HepG2 (cell line): ENCODE results near the gene CREG2. TPM values are rescaled to one million over a fixed set of nuclear protein-coding genes. Genes with fewer than 3 reads are reported as not detected.

ENCODE experiments used
- CCAR2 ChIP-seq: fragments of 200-400 bp; formaldehyde crosslinking; optimal IDR thresholded peaks from 2 replicates; pipeline ENCODE3; 2018; ENCODE audit warnings: low read depth, mild to moderate bottlenecking, low read length, moderate library complexity
- HNRNPK ChIP-seq: fragments of 200-400 bp; formaldehyde crosslinking; IDR thresholded peaks from 2 replicates; pipeline ENCODE4 v1.6.1; 2018; ENCODE audit warnings: low read length, low read depth, moderate library complexity, mild to moderate bottlenecking; ENCODE audit not compliant: poor library complexity, severe bottlenecking
- MLXIP ChIP-seq: sonication (generic); formaldehyde crosslinking; IDR thresholded peaks from 2 replicates; pipeline ENCODE4 v1.9.0; 2021; ENCODE audit warnings: missing genetic modification reagents, borderline replicate concordance
- NFRKB ChIP-seq: fragments of 450-650 bp; IDR thresholded peaks from 2 replicates; pipeline ENCODE4 v1.6.1; 2017
- PLRG1 ChIP-seq: fragments of 450-650 bp; conservative IDR thresholded peaks from 2 replicates; pipeline ENCODE4 v1.6.1; 2016
- RNF219 ChIP-seq: sonication (generic); formaldehyde crosslinking; IDR thresholded peaks from 2 replicates; pipeline ENCODE4 v1.5.0; 2020; ENCODE audit warnings: mild to moderate bottlenecking, missing genetic modification reagents
- SP2 ChIP-seq: sonication (generic); formaldehyde crosslinking; IDR thresholded peaks from 2 replicates; pipeline ENCODE4 v1.5.1; 2020; ENCODE audit warnings: mild to moderate bottlenecking, missing genetic modification reagents
- THYN1 ChIP-seq: sonication (generic); formaldehyde crosslinking; IDR thresholded peaks from 2 replicates; pipeline ENCODE4 v1.8.1; 2023; ENCODE audit warnings: low read depth, mild to moderate bottlenecking, moderate library complexity, missing genetic modification reagents, borderline replicate concordance
- ZBTB21 ChIP-seq: sonication (generic); formaldehyde crosslinking; IDR thresholded peaks from 2 replicates; pipeline ENCODE4 v1.4.0; 2020; ENCODE audit warnings: missing genetic modification reagents
- ZNF180 ChIP-seq: sonication (generic); formaldehyde crosslinking; IDR thresholded peaks from 2 replicates; pipeline ENCODE4 v1.4.0; 2020; ENCODE audit warnings: low read depth, missing genetic modification reagents, borderline replicate concordance
- ZNF205 ChIP-seq: IDR thresholded peaks from 2 replicates; pipeline ENCODE4 v1.6.1; 2018; ENCODE audit warnings: missing biosample characterization, missing genetic modification reagents
- ZNF335 ChIP-seq: sonication (generic); formaldehyde crosslinking; IDR thresholded peaks from 2 replicates; pipeline ENCODE4 v1.4.0; 2020; ENCODE audit warnings: missing genetic modification reagents
- ZNF569 ChIP-seq: sonication (generic); formaldehyde crosslinking; IDR thresholded peaks from 2 replicates; pipeline ENCODE4 v1.5.0; 2020; ENCODE audit warnings: mild to moderate bottlenecking, missing genetic modification reagents, moderate library complexity, borderline replicate concordance
- ZNF720 ChIP-seq: sonication (generic); formaldehyde crosslinking; IDR thresholded peaks from 2 replicates; pipeline ENCODE4 v1.4.0; 2020; ENCODE audit warnings: missing genetic modification reagents
- ZNF747 ChIP-seq: sonication (generic); formaldehyde crosslinking; IDR thresholded peaks from 2 replicates; pipeline ENCODE4 v1.8.1; 2023; ENCODE audit warnings: missing genetic modification reagents, mild to moderate bottlenecking, borderline replicate concordance
- ZNF768 ChIP-seq: sonication (generic); formaldehyde crosslinking; IDR thresholded peaks from 2 replicates; pipeline ENCODE4 v1.4.0; 2020; ENCODE audit warnings: missing genetic modification reagents
- polyA plus RNA-seq, 8 experiments: library from polyadenylated mRNA; depleted of rRNA in 3 of 8; stranded (reverse) in 7 of 8; unstranded in 1 of 8; fragments of >200 nt; fragmentation: Illumina TruSeq in 4 of 8; extraction: Trizol in 4 of 8; gene quantifications; 2 replicates each; pipeline versions ENCODE4 v1.2.1 to v1.2.3, GENCODE V29; 2011 to 2016; ENCODE audit warnings: low read depth in 4 of 8, missing spikeins in 1 of 8, mixed read lengths in 1 of 8; ENCODE audit not compliant: insufficient read depth in 1 of 8
- total RNA-seq, 5 experiments: library from RNA; depleted of rRNA; stranded (reverse); fragments of >200 nt; fragmentation: Illumina TruSeq; extraction: Trizol; gene quantifications; 2 replicates each; pipeline ENCODE4 v1.2.3, GENCODE V29; 2016; ENCODE audit warnings: low read depth in 1 of 5
- TF ChIP-seq, protein P1 (sequence below): sonication (generic); formaldehyde crosslinking; IDR thresholded peaks from 2 replicates; pipeline ENCODE4 v1.4.0; 2020; ENCODE audit warnings: mild to moderate bottlenecking, missing genetic modification reagents
- TF ChIP-seq, protein P2 (sequence below): sonication (generic); formaldehyde crosslinking; IDR thresholded peaks from 2 replicates; pipeline ENCODE4 v1.8.1; 2023; ENCODE audit warnings: mild to moderate bottlenecking, missing genetic modification reagents
- TF ChIP-seq, protein P3 (sequence below), 2 experiments: IDR thresholded peaks; 2 replicates each; pipeline ENCODE4 v1.6.1; 2011 to 2012; ENCODE audit warnings: low read length in 2 of 2, borderline replicate concordance in 1 of 2, low read depth in 1 of 2, mild to moderate bottlenecking in 1 of 2, moderate library complexity in 1 of 2

Gene CREG2
- total and polyA plus RNA-seq, 2 of the 13 experiments (the other 11 are each of a cell fraction or from before 2014, with no cell fraction given) = 0.18 to 0.26 TPM

DNA sequence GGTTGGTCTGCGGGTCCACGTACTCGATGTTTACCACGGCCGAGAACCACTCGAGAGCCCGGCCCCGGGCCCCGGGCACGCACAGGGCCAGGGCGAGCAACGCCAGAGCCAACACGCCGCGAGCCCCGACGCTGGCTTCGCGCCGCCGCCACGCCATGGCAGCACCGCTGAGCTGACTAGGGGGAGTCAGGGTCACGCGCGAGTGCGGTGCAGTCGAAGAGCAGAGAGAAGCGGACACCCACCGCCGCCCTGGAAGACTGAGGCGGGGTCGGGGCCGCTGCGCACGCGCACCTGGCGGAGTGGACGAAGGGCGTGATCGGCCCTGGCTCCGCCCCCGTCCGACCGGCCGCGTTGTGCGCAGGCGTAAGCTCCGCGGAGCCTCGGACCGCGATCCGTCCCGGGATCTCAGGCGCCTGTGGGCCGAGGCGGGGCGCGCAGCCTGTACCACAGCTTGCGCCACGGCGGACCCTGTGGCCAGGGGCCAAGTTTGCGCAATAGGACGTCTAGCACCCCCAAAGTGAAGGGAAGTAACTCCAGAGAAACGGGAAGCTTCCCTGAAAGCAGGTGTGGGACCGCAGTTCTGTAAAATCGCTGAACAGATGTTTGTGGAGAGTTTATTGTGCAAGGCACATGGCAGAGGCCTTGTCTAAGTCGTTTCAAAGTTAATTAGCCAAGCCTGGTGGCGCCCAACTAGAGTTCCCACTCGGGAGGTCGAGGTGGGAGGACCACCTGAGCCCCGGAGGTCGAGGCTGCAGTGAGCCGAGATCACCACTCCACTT, 78.7 kb downstream of the CREG2 start, which contains the start of gene RNF149 (continued):
- peak; percentile 75 for TF ChIP-seq MLXIP (CRISPR knock-in tag)
- TF ChIP-seq SP2 (CRISPR knock-in tag) = peak; percentile 12; the same call in 1 of the 2 replicates
- TF ChIP-seq ZNF747 (CRISPR knock-in tag) = peak; percentile 100
- 0 out of 2 replicates have a peak, but pooled peaks have one; percentile 70 for TF ChIP-seq ZNF180 (CRISPR knock-in tag)
- TF ChIP-seq PLRG1 = no peak
- no peak; the same call in 1 of the 2 replicates for TF ChIP-seq ZNF720
- no peak for TF ChIP-seq CCAR2
- peak; percentile 77 for TF ChIP-seq ZNF768
- TF ChIP-seq, protein P1, sequence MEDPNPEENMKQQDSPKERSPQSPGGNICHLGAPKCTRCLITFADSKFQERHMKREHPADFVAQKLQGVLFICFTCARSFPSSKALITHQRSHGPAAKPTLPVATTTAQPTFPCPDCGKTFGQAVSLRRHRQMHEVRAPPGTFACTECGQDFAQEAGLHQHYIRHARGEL (CRISPR knock-in tag) = peak; percentile 96; the same call in 1 of the 2 replicates
- no peak for TF ChIP-seq RNF219 (CRISPR knock-in tag)
- TF ChIP-seq ZNF205 (CRISPR knock-in tag) = peak; percentile 94
- TF ChIP-seq, protein P2, sequence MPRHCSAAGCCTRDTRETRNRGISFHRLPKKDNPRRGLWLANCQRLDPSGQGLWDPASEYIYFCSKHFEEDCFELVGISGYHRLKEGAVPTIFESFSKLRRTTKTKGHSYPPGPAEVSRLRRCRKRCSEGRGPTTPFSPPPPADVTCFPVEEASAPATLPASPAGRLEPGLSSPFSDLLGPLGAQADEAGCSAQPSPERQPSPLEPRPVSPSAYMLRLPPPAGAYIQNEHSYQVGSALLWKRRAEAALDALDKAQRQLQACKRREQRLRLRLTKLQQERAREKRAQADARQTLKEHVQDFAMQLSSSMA (CRISPR knock-in tag) = peak; percentile 89
- TF ChIP-seq, protein P3, sequence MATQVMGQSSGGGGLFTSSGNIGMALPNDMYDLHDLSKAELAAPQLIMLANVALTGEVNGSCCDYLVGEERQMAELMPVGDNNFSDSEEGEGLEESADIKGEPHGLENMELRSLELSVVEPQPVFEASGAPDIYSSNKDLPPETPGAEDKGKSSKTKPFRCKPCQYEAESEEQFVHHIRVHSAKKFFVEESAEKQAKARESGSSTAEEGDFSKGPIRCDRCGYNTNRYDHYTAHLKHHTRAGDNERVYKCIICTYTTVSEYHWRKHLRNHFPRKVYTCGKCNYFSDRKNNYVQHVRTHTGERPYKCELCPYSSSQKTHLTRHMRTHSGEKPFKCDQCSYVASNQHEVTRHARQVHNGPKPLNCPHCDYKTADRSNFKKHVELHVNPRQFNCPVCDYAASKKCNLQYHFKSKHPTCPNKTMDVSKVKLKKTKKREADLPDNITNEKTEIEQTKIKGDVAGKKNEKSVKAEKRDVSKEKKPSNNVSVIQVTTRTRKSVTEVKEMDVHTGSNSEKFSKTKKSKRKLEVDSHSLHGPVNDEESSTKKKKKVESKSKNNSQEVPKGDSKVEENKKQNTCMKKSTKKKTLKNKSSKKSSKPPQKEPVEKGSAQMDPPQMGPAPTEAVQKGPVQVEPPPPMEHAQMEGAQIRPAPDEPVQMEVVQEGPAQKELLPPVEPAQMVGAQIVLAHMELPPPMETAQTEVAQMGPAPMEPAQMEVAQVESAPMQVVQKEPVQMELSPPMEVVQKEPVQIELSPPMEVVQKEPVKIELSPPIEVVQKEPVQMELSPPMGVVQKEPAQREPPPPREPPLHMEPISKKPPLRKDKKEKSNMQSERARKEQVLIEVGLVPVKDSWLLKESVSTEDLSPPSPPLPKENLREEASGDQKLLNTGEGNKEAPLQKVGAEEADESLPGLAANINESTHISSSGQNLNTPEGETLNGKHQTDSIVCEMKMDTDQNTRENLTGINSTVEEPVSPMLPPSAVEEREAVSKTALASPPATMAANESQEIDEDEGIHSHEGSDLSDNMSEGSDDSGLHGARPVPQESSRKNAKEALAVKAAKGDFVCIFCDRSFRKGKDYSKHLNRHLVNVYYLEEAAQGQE (IDR thresholded peaks at IDR 0.05; ENCODE audit: borderline replicate concordance in 1 of 2, low read depth in 1 of 2, low read length in 2 of 2) = peak in 1 of 2 experiments; percentile 73; a peak in 2 of 4 replicates
- peak; percentile 75; the same call in 1 of the 2 replicates for TF ChIP-seq ZNF335
- TF ChIP-seq THYN1 (CRISPR knock-in tag) = no peak; the same call in 1 of the 2 replicates
- TF ChIP-seq NFRKB = no peak
- peak; percentile 32; the same call in 1 of the 2 replicates for TF ChIP-seq ZBTB21 (CRISPR knock-in tag)
- TF ChIP-seq ZNF569 (CRISPR knock-in tag) = peak; percentile 95
- TF ChIP-seq HNRNPK = peak; percentile 48
